HG02642 (cell line): ENCODE data around the gene RGS1.

Experiments used
- ATAC-seq: cut with Tn5 transposase; IDR thresholded peaks from one replicate; pipeline ENCODE4 v1.9.1; 2021; ENCODE audit warnings: mild to moderate bottlenecking; ENCODE audit not compliant: unreplicated experiment, poor library complexity

Gene RGS1, protein sequence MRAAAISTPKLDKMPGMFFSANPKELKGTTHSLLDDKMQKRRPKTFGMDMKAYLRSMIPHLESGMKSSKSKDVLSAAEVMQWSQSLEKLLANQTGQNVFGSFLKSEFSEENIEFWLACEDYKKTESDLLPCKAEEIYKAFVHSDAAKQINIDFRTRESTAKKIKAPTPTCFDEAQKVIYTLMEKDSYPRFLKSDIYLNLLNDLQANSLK

DNA sequence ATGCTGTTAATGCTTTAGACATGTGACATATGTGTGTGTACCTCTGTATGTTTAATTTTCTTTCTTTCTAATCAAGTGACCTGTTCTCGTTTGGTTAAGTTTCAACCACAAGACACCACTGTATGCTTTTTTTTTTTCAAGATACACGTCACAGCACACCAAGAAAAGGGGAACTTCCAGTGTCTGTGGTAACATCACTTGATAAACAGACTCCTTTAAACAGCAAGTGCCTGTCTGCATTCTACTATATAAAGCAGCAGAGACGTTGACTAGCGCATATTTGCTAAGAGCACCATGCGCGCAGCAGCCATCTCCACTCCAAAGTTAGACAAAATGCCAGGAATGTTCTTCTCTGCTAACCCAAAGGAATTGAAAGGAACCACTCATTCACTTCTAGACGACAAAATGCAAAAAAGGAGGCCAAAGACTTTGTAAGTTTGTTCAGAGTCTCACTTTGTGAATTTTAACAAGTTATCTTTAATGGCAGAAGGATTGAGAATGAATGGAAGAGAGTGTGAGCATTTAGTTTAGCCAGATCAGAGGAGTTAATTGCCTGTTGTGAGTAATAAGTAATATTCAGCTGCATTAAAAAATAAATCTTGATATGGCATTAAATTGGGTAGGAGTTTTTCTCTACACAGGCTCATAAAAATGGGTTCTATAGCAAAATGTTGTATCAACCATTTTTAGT is at the start of gene RGS1:
TSS of gene RGS1 (plus strand) at position 275 of the 691 bp plus-strand sequence. CDS start at position 295, 20 bp downstream.
- ATAC-seq: peak; percentile 90

DNA sequence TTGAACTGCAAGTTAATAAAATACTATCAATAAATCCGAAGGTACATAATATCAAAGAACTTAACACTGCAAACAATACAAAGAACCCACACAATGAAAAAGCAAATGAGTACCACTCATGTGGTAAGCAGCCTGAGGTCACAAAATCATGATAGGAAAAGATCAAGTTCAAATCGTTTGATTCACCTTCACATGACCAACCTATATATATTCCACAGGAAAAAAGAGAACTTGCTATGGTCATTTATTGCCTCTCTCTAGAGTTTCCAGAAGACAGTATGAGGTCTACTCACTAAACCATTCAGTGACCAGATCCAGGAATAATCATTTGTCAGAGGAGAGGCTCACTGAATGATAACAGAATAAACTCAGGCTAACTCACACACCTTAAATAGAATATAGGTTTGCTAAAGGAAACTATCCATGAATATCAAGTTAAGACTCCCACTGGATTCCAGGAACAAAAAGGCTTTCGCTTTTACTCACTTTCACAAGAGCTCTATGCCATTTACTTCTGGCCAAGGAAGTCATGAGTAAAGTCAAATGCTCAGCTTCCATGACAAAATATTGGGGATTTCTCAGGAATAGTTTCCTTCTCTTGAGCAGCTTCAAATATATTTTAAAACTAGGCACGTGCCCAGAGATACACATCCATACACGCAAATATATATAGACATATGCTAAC is 48.3 kb upstream of the RGS1 start:
- no peak for ATAC-seq

DNA sequence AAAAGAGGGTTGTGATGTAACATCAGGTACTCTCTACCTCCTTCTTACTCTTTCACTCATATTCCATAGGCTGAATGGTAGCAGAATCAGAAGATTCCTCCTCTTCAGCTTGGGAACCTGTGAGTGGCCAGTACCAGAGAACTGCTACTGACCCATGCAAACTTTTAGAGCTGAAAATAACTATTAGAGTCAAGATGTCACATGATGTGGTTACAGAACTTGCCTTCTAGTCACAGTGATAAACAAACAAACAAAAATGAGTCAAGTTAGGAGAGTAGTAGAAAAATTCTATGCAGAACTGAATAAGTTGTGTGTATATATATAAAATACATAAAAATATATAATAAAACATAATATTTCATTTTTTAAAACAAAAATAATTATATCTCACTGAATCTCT is 47.6 kb upstream of the RGS1 start:
- peak; percentile 30 for ATAC-seq

DNA sequence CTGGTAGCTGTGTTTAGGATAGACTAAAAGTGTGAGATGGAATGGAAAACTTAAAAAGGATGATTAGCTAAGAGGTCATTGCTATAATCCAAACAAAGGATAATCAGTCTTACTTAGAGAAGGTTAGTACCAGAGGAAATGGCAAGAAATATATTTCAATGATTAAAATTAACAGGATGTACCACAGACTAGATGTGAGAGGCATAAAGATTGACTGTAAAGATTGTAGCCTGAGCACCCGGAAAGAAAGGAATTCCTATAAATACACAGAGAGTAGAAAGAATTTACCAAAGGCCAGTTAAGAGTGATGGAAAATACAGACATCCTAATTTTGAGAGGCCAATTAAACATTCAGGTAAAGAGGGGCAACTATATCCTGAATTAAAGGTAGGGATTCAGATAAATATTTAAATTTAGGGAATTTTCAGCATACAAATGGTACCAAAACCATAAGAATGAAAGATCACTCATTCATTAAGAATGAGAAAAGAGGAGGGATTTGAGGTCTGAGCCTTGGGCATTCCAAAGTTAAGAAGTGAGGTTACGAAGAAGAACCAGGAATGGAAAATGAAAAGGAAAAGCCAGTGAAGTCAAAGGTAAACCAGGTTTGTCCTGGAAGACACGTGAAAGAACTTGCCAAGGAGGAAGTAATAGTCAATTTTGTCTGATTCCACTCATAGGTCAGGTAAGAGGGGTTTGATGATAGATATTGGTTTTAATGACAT is 46.4 kb upstream of the RGS1 start:
- no peak for ATAC-seq

DNA sequence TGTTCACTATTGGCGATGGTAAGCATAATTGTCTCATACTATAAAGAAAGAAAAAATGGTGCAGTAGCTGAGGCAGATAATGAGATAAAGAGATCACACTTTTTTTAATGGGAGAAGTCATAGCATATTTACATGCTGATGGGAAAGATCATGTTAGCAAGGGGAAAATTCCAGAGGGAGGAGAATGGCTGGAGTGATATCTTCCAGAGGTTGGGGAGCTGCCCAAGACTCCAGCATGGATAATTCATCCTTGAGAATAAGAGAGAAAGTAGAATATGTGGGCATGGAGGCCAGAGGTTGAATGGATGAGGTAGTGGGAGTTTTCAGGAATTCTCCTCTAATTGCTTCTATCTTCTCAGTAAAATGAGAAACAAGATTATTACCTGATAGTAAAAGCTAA is 45.8 kb upstream of the RGS1 start:
- peak; percentile 1 for ATAC-seq

DNA sequence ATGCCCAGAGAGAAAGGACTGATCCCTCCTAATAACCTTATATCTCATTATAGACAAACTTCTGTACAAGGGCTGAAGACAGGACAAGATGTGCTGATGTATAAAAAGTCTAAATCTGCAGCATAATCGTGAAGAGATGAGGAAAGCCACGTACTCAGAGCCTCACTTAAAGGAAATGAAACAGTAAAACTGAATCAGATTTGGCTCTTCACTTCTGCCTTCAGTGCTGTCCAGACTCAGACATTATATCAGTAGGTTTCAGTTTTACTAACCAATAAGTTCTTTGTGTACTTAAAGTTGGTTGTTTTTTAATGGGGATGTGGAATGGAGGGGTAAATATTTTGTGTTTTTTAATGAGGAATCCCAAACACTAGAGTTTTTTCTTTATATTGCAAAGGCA is 45.3 kb upstream of the RGS1 start:
- peak; percentile 93 for ATAC-seq

DNA sequence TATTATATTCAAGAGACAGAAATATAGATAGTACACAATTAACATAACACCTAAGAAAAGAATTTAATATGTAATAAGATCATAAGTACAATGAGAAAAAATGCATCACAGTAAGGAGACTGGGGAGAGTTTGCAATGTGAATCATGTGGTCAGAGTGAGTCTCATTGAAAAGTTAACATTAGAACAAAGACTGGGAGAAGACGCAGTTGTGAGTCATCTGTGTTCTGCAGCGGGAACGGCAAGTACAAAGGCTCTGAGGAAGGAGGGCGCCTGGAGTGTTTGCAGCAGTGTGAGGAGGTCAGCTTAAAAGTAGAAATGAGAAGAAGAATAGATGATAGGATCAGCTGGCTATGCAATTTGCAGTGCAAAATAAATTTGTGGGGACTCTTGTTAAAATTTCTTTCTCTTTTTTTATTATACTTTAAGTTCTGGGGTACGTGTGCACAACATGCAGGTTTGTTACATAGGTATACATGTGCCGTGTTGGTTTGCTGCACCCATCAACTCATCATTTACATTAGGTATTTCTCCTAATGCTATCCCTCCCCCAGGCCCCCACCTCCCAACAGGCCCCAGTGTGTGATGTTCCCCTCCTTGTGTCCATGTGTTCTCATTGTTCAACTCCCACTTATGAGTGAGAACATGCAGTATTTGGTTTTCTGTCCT is 44.4 kb upstream of the RGS1 start:
- peak; percentile 60 for ATAC-seq

DNA sequence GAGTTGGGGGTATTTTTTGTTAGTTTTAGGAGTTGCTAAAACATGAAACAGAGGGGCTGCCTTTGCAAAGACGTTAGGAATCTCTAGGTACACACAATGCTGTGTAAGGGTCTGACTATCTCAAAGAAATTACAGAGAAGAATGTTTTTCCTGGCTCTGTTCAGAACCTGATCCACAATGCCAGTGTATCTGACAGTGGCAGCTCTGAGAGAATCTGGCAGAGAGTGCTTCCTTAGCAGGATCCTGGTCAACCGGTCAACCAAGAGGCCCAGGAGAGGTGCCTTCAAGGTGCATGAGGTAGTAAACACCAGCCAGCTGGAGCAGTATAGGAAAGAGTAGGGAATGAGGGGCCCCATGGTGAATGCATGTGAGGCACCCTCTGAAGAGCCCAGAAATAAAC is 40.9 kb upstream of the RGS1 start:
- ATAC-seq: no peak

DNA sequence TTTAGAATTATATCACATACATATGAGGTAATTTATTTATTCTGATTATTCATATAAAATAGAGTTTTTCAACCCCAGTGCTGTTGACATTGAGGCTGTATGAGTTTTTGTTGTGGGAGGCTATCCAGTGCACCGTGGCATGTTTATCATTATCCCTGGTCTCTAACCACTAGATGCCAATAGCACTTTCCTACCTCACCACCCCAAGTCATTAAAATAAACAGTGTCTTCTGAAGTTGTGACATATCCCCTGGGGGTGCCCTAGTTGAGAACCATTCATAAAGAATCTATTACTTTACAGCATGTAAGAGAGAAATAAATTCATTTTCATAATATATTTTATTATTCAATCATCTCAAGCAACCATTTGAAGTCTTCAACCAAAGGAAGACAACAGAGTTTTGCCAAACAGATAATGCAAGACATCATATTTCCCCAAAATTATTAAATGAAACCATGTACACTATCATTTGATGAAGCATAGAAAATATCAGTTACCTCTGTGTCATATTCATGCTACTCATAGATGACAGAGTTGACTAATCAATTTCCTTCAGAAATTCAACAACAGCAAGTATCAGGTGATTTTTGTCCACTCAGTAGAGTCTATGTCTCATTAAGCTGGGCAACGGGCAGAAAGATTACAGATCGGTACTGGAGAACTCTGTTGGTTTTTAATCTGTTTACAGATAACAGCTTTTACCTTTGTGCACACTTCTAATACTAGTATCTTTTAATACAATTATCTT is 39.5 kb upstream of the RGS1 start:
- no peak for ATAC-seq

DNA sequence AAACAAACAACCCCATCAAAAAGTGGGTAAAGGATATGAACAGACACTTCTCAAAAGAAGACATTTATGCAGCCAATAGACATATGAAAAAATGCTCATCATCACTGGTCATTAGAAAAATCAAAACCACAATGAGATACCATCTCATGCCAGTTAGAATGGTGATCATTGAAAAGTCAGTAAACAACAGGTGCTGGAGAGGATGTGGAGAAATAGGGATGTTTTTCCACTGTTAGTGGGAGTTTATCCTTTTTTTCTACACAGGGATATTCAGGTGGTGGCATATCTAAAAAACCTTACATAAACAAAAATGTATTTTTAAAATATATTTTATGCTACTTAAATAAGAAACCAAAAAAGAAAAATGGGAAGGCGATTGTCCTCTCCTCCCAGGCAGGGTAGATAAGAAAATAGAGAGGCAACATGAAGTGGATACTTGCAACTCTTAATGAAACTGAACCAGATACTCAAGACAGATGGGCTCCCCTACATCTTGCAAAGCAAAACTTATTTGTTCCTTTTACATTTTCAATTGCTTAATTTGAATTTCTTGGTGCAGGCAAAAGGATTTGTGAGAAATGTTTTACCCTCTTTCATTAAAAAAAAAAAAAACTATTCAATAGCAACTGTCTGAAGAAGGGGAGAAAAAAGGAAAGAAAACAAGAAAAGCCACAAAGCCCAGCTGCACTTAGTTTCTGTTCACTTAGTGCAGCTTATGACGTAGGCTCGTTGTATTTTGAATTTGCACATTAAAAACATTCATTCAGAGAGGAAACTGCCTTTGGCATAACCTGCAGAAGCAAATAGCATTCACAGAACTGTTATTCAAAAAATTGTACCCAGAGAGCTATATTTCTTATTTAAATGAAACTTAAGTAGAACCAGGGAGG is 36.9 kb upstream of the RGS1 start:
- ATAC-seq: peak; percentile 89

DNA sequence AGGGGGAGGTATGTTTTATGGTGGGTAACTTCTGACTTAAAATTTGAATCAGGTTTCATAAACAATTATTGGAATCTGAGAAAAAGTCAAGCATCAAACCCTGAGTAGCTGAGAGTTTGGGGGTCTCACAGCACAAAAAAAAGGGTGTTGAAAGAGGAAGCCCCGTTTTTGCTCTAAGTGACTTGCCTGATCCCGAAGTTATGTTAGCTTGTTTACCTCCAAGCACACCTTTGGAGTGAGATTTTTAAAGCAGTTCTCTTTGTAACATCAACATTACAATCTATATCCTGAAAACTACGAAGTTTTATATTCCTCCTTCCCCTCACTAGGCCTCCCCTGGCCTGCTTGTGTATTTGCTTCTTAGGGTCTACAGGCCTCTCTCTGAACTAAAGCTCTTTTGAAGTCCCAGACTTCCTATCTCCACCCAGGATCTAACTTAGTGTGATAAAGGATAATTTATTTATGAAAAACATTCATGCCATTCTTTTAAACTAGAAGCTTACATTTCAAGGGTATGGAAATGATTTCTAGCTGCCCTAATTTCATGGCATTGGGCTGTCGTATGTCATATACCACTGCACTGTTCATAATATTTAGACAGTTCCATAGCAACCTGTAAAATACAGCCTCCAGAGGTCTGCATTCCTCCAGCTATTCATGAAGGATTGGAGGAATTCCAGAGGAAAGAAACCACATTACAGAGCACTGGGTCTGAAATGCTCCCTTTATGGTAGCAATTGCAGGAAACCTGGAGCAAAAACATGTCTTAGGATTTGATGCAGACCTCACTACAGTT is 36.1 kb upstream of the RGS1 start:
- ATAC-seq: peak; percentile 5

DNA sequence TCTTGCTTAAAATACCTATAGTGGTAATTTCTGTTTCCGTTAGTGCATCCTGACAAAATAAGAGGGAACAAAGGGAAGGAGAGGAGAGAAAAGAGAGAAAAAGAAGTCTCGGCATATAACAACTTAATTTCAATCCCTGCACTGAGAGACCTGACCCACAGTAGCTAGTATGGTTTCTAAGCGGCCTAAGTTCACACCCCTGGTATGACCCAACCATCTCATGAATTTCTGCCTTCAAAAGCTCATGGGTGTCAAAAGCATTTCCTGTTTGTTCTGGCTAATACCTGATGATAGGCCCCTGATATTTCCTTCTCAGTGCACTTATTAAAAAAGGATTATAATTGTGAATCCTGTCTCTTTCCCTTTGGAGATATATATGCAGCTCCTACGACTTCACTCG is 32.1 kb upstream of the RGS1 start:
- ATAC-seq: no peak

DNA sequence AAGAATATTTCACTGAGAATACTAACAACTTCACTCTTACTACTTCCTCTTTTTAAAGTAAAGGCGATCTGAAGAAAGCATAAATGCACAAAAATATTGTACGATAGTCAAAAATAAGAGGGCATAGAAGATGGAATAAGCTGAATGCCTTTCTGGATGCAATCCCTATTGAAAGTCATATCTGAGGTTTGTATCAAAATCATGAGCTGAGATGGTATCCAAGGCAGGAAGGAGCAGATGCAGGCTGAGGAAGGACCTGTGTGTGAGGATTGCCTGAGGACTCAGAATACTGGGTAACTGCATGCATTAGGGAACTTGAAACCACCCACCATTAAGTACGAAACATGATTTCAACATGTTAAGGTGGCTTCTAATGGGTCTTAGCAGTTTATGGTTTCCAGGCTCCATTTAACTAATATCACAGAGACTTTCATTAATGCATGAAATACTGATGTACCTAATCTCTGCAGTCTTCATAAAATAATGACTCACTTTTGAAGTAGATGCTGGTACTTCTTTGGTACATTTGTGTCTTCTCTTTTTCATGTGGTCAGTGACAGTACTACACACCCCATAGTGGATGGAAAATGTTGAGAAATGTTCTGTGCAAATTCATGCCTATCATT is 29.6 kb upstream of the RGS1 start:
- peak; percentile 58 for ATAC-seq

DNA sequence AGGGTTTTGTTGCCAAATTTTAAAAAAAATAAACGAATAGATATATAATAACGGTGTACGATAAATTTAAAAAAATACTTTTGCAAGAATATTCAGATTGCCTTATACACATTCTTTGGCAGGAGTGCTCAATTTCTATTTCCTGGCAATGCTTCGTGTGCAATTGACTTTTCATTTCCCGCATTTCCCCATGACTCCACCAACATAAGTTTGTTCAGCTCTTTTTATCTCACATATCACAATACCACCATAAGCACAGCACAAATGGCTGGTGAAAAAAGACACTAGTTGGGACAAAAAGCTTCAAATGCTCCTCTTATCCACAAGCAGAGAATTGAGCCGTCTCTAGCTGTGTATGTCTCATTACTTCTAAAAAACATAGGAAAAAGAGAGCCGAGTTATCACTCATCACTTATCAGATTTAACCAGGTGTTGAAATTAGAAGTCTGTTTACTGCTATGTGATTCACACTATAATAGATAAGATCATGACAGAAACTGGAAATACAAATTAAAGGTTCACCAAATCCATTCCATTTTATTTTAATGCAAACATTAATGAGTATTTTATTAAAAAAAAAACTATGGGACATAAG is 28.9 kb upstream of the RGS1 start:
- ATAC-seq: no peak

DNA sequence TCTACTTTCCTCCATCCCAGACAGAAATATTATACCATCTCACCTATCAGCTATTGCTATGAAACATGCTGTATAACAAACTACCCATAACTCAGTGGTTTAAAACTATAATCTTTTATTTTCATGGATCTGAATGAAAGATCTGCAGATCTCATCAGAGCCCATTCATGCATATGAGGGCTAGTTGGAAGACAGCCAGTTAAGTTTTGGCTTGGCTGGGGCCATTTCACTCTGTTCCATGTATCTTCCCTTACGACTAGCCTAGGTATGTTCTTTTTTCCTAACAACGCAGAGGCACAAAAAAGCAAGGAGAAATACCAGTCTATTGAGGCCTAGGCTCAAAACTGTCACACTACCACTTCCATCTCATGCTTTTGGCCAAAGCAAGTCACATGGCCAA is 28.1 kb upstream of the RGS1 start:
- ATAC-seq: no peak

DNA sequence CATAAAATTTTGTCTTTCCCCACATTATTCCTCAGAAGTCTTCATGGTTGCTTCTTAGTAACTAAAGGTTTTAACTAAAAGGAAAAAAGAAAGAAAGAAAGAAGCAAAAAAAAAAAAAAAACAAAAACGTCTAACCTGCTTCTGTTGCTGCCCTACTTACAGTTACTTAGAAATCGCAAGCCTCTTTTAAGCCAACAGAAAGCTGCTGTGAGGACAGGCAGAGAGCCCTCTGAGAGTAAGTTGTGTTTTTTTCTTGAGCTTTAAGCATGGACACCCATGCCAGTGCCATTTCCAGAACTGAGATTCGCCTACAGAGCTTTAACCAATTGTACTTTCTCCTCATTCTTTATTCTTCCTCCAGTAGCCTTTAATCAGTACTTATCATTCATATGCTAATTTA is 25.6 kb upstream of the RGS1 start:
- no peak for ATAC-seq

DNA sequence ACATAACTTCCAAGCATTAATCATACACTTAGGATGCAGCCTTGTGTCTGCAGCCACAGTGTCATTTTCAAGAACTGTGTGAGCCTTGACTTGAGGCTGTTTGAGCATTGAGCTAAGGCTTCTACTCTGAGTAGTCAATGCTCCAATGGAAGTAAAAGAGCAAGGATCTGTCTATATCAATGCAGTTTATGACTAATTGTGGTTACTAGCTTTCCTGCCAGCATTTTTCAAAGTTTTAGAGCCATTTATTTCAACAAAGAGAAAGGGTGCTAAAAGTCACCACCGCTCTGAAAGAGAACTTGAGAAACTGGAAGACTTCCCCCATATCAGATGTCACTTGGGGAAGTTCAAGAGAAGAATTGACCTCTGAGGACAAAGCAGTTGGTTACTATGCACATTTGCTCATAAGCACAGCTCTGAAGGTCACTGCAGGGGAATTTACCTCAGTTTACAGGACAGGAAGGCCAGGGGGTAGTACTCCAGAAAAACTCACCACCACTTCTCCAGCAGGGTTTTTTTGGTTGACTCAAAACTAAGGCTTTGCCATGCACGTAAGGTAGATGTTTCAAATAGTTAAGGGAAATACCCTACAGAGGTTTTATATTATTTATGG is 24.5 kb upstream of the RGS1 start:
- ATAC-seq: peak; percentile 67
